ENCODE data around the gene FAXDC2. TPM values are rescaled to one million over a fixed set of nuclear protein-coding genes. Genes with fewer than 3 reads are reported as not detected.

Gene FAXDC2
- polyA plus RNA-seq, 1 donor (not counting 4 experiments of a cell fraction or from before 2014, with no cell fraction given): 4.6 TPM

DNA sequence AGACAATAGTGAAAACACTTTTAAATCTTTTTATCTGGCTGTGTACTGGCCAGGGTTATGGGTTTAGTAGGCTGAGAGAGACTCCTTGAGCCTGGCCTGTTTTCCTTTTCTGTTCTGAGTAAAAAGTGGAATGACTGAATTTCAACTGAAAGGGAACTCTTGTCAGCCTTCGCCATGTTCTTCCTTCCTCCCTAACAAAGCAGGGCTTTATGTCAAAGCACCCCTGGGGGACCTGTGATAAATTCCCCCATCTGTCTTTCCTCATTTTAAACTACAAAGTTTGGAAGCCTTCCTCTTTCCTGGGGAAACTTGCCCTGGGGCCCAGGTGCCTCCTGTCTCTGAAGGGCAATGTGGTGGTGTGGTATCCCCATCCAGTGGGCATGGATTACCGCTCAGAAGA is 65.5 kb downstream of the FAXDC2 start:
- TF ChIP-seq, protein P1, sequence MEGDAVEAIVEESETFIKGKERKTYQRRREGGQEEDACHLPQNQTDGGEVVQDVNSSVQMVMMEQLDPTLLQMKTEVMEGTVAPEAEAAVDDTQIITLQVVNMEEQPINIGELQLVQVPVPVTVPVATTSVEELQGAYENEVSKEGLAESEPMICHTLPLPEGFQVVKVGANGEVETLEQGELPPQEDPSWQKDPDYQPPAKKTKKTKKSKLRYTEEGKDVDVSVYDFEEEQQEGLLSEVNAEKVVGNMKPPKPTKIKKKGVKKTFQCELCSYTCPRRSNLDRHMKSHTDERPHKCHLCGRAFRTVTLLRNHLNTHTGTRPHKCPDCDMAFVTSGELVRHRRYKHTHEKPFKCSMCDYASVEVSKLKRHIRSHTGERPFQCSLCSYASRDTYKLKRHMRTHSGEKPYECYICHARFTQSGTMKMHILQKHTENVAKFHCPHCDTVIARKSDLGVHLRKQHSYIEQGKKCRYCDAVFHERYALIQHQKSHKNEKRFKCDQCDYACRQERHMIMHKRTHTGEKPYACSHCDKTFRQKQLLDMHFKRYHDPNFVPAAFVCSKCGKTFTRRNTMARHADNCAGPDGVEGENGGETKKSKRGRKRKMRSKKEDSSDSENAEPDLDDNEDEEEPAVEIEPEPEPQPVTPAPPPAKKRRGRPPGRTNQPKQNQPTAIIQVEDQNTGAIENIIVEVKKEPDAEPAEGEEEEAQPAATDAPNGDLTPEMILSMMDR (optimal IDR thresholded peaks at IDR 0.05 in 1 of 3, IDR thresholded peaks at IDR 0.05 in 1 of 3, conservative IDR thresholded peaks at IDR 0.05 in 1 of 3; ENCODE audit: extremely low read depth in 1 of 3, insufficient read depth in 2 of 3, low read length in 3 of 3): no peak
- no peak for TF ChIP-seq EZH2 (IDR thresholded peaks at IDR 0.05; ENCODE audit: low read length)
- Histone ChIP-seq H2AFZ (ENCODE audit: control insufficient read depth, low read length) (no peak overlapping the region), H3K27me3 (ENCODE audit: control insufficient read depth, extremely low read depth, insufficient read depth, low read length) (no peaks in the 10 kb centered on the region), H3K36me3 (ENCODE audit: control insufficient read depth in 2 of 2, extremely low read depth in 1 of 2, insufficient read depth in 2 of 2, low read length in 2 of 2) (peaks cover 3 to 10% of the 10 kb centered on the region in 2 experiments), H3K4me2 (ENCODE audit: control insufficient read depth, extremely low read depth, insufficient read depth, low read depth, low read length) (no peak overlapping the region), H3K9ac (ENCODE audit: control insufficient read depth, extremely low read depth, insufficient read depth, low read length) (no peak overlapping the region), H3K9me3 (ENCODE audit: control insufficient read depth, low read depth, low read length) (no peaks in the 10 kb centered on the region), H3K9me1 (ENCODE audit: control insufficient read depth, extremely low read depth, insufficient read depth, low read length) (peaks cover 4% of the 10 kb centered on the region), H4K20me1 (ENCODE audit: control insufficient read depth, extremely low read depth, insufficient read depth, low read length) (peaks cover 46% of the 10 kb centered on the region), H3K79me2 (ENCODE audit: control insufficient read depth, insufficient read depth, low read length) (peaks cover 95% of the 10 kb centered on the region), H3K4me3 (ENCODE audit: control insufficient read depth in 2 of 3, extremely low read depth in 1 of 3, insufficient read depth in 2 of 3, low read depth in 1 of 3, low read length in 3 of 3) (no peak overlapping the region), H3K27ac (ENCODE audit: control insufficient read depth, insufficient read depth, low read length) (no peak overlapping the region), H3K4me1 (ENCODE audit: control insufficient read depth, extremely low read depth, insufficient read depth, low read length) (no peaks in the 10 kb centered on the region)
- dilution Hi-C loops (cut with MboI; ENCODE audit: extremely low pct_ligation_motif_present, low sequenced_read_pairs): loop anchor here (10.0 kb wide), 1 partner anchor 140 kb away; no protein-coding TSS in a partner anchor
- FAIRE-seq (no peak), DNase-seq (ENCODE audit: low read depth, low spot score) (no peak)

DNA sequence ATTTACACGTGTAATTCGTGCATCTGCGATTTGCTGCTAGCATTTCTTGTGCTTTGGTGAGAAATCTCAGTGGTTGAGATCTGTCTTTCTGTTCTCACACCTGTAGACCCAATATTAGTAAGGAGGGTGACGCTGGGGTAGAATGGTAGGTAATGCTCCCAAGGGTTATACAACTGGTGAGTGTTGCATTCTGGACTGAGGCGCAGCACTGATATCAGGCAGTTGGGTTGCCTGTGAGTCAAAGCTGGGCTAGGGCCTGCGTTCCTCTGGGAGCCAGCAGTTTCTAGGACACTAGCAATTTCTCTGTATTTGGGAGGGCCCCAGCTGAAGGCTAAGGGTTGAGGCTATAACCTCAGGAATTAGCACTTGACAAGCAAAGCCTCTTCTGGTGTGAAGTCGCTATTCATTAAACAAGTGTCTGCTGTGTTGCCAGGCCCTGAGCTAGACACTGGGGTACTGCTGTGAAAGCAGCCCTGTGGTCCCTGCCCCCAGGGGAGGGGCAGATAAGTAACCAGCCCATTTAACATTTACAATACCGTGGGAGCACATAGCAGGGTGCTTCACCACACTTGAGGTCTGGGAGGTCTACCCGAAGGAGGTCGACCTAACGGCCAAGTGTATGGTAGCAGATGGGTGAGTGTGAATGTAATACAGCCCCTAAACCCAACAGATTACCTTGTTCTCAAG is 66.5 kb downstream of the FAXDC2 start:
- peaks cover 5 to 10% of the 10 kb centered on the region in 2 experiments for H3K36me3 ChIP-seq (ENCODE audit: control insufficient read depth in 2 of 2, extremely low read depth in 1 of 2, insufficient read depth in 2 of 2, low read length in 2 of 2)
- H4K20me1 ChIP-seq (ENCODE audit: control insufficient read depth, extremely low read depth, insufficient read depth, low read length): peaks cover 55% of the 10 kb centered on the region
- TF ChIP-seq EZH2 (IDR thresholded peaks at IDR 0.05; ENCODE audit: low read length): no peak
- TF ChIP-seq, protein P1 (optimal IDR thresholded peaks at IDR 0.05 in 1 of 3, IDR thresholded peaks at IDR 0.05 in 1 of 3, conservative IDR thresholded peaks at IDR 0.05 in 1 of 3; ENCODE audit: extremely low read depth in 1 of 3, insufficient read depth in 2 of 3, low read length in 3 of 3): no peak
- H3K79me2 ChIP-seq (ENCODE audit: control insufficient read depth, insufficient read depth, low read length): peaks cover 97% of the 10 kb centered on the region
- no peak for DNase-seq (ENCODE audit: low read depth, low spot score)
- H3K4me2 ChIP-seq (ENCODE audit: control insufficient read depth, extremely low read depth, insufficient read depth, low read depth, low read length): no peak overlapping the region
- no peaks in the 10 kb centered on the region for H3K27me3 ChIP-seq (ENCODE audit: control insufficient read depth, extremely low read depth, insufficient read depth, low read length)
- no peak overlapping the region for H3K9ac ChIP-seq (ENCODE audit: control insufficient read depth, extremely low read depth, insufficient read depth, low read length)
- peaks cover 5% of the 10 kb centered on the region for H3K4me1 ChIP-seq (ENCODE audit: control insufficient read depth, extremely low read depth, insufficient read depth, low read length)
- peaks cover 4% of the 10 kb centered on the region for H3K9me1 ChIP-seq (ENCODE audit: control insufficient read depth, extremely low read depth, insufficient read depth, low read length)
- no peaks in the 10 kb centered on the region for H3K9me3 ChIP-seq (ENCODE audit: control insufficient read depth, low read depth, low read length)
- no peak overlapping the region for H3K4me3 ChIP-seq (ENCODE audit: control insufficient read depth in 2 of 3, extremely low read depth in 1 of 3, insufficient read depth in 2 of 3, low read depth in 1 of 3, low read length in 3 of 3)
- H3K27ac ChIP-seq (ENCODE audit: control insufficient read depth, insufficient read depth, low read length): no peak overlapping the region
- H2AFZ ChIP-seq (ENCODE audit: control insufficient read depth, low read length): no peak overlapping the region
- FAIRE-seq: no peak
- dilution Hi-C loops (cut with MboI; ENCODE audit: extremely low pct_ligation_motif_present, low sequenced_read_pairs): loop anchor here (10.0 kb wide), 1 partner anchor 139 kb away; no protein-coding TSS in a partner anchor
